PC-3 (cell line): ENCODE measurements around the gene CAP2.

ENCODE experiments used
- EZH2 ChIP-seq: fragments of 300-600 bp; sonication (generic); IDR thresholded peaks from one replicate; pipeline ENCODE4 v1.6.1; 2017; ENCODE audit warnings: antibody characterized with exemption, mild to moderate bottlenecking, low read length; ENCODE audit not compliant: unreplicated experiment
- TF ChIP-seq, protein P1 (sequence below): fragments of 300-600 bp; sonication (generic); conservative IDR thresholded peaks from 2 replicates; pipeline ENCODE4 v1.5.1; 2017; ENCODE audit warnings: antibody characterized with exemption, low read depth, mild to moderate bottlenecking, low read length

DNA sequence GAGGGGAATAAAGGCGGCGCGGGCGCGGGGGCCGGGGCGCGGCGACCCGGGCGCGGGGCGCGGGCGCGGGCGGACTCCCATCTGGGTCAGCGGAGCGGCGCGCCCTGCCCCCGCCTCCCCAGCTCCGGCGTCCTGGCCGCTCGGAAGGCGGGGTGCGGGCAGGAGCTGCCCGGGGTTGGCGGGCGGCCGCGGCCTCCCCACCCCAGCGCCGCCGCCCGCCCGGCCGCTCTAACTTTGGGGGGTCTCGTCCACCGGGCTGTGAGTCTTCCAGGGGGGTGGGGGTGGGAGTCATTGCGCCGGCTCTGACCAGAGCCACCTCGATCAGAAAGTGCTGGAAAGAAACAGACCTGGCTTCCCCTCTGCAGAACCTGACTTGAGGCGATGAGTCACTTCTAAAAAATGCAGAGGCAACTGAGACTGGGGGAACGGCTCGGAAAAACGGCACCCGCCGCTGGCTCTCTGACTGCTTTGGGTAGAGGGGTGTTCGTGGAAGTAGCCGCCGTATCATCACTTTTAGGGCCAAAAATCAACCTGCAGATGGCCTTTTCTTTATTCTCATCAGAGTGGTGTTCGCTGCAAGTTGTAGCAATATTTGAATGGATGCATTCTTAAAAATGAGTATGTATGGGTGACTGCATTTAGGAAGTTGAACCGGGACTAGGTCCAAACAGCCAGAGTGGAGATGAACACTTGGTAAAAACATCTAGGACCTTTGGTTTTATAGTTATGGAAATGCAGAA lies 667 bp downstream of the CAP2 start:
- TF ChIP-seq, protein P1, sequence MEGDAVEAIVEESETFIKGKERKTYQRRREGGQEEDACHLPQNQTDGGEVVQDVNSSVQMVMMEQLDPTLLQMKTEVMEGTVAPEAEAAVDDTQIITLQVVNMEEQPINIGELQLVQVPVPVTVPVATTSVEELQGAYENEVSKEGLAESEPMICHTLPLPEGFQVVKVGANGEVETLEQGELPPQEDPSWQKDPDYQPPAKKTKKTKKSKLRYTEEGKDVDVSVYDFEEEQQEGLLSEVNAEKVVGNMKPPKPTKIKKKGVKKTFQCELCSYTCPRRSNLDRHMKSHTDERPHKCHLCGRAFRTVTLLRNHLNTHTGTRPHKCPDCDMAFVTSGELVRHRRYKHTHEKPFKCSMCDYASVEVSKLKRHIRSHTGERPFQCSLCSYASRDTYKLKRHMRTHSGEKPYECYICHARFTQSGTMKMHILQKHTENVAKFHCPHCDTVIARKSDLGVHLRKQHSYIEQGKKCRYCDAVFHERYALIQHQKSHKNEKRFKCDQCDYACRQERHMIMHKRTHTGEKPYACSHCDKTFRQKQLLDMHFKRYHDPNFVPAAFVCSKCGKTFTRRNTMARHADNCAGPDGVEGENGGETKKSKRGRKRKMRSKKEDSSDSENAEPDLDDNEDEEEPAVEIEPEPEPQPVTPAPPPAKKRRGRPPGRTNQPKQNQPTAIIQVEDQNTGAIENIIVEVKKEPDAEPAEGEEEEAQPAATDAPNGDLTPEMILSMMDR, result no peak
- TF ChIP-seq EZH2, result no peak
